Activated CD8-positive, alpha-beta memory T cell treated with anti-CD3 and anti-CD28 coated beads for 48 hours (primary cell): ENCODE data around the gene SPATA16.
"Not testable (repeated sequence)": the region's sequence is repeated elsewhere in the genome, so short reads cannot be mapped to it uniquely, and the experiment has no call there.

Experiments used
- DNase-seq, 3 experiments: peaks; one replicate each; pipeline ENCODE4 v3.0.0-alpha.2; 2020; ENCODE audit warnings: low read depth in 2 of 3, low spot score in 2 of 3

The SPATA16 gene

GRCh38 chr3:173065543-173065981, 75.5 kb downstream of the SPATA16 start:
- no peak for DNase-seq

- no peak for DNase-seq
These were observed 76.4 kb downstream of the SPATA16 start for GRCh38 chr3:173064631-173065030.

GRCh38 chr3:173058229-173058628, 82.8 kb downstream of the SPATA16 start:
- no peak for DNase-seq

GRCh38 chr3:173055228-173055933, 85.7 kb downstream of the SPATA16 start:
- no peak for DNase-seq

GRCh38 chr3:173049360-173049759, 91.7 kb downstream of the SPATA16 start:
- no peak for DNase-seq

- DNase-seq = no peak
These were observed 95.2 kb downstream of the SPATA16 start for GRCh38 chr3:173045770-173046382.

- DNase-seq = no peak
These were observed 96.0 kb downstream of the SPATA16 start for GRCh38 chr3:173044998-173045397.

- no peak for DNase-seq
These were observed 97.3 kb downstream of the SPATA16 start for GRCh38 chr3:173043757-173044156.

GRCh38 chr3:173038484-173038871, 102.6 kb downstream of the SPATA16 start:
- DNase-seq = no peak

GRCh38 chr3:173037840-173038483, 103.1 kb downstream of the SPATA16 start:
- DNase-seq = no peak

GRCh38 chr3:173030273-173030672, 110.8 kb downstream of the SPATA16 start:
- DNase-seq = no peak

- DNase-seq = no peak
These were observed 112.7 kb downstream of the SPATA16 start for GRCh38 chr3:173028351-173028750.

GRCh38 chr3:173027429-173027828, 113.6 kb downstream of the SPATA16 start:
- DNase-seq = no peak

GRCh38 chr3:173025941-173026340, 115.1 kb downstream of the SPATA16 start:
- no peak for DNase-seq

GRCh38 chr3:173021547-173022185, 119.4 kb downstream of the SPATA16 start:
- no peak for DNase-seq

- not testable (repeated sequence) for DNase-seq
These were observed 120.9 kb downstream of the SPATA16 start for GRCh38 chr3:173020128-173020527.

GRCh38 chr3:173019378-173019777, 121.7 kb downstream of the SPATA16 start:
- DNase-seq = no peak

- no peak for DNase-seq
These were observed 122.3 kb downstream of the SPATA16 start for GRCh38 chr3:173018758-173019157.

- DNase-seq = no peak
These were observed 127.7 kb downstream of the SPATA16 start for GRCh38 chr3:173013219-173013832.

- no peak for DNase-seq
These were observed 131.6 kb downstream of the SPATA16 start for GRCh38 chr3:173009410-173009809.

- DNase-seq = no peak
These were observed 132.1 kb downstream of the SPATA16 start for GRCh38 chr3:173008978-173009377.
